HepG2 (cell line): ENCODE results near the gene CLEC3B. TPM values are rescaled to one million over a fixed set of nuclear protein-coding genes. Genes with fewer than 3 reads are reported as not detected.

Source experiments
- ATAC-seq: fragments of 200-7000 bp; cut with Tn5 transposase; 3 replicates; pipeline ENCODE4 v1.9.1; 2020; ENCODE audit warnings: mild to moderate bottlenecking, moderate library complexity
- BruUV-seq: library from RNA; stranded (reverse); fragments of 400-500 nt; replicated peaks from 2 replicates; lab custom pipeline; 2021; lab: Mats Ljungman, UMichigan
- CTCF ChIA-PET: fragments of 300-600 bp; formaldehyde crosslinking; extraction: SDS; loops from one replicate; lab custom pipeline; 2021; ENCODE audit warnings: low total read pairs, inconsistent platforms, low intra/inter-chr PET ratio; lab: Yijun Ruan, JAX
- POLR2A ChIA-PET: fragments of 350-600 bp; sonication (Branson Sonifier 250); formaldehyde crosslinking; loops from one replicate; lab custom pipeline; 2020; ENCODE audit warnings: antibody characterized with exemption, inconsistent platforms; lab: Yijun Ruan, JAX
- DNase-seq: peaks from one replicate; pipeline ENCODE4 v3.0.0-alpha.2; 2015; ENCODE audit warnings: low spot score
- FAIRE-seq: peaks from 3 replicates; lab custom pipeline; 2011; peaks lifted over from hg19 to GRCh38; lab: Jason Lieb, UNC
- H2AFZ ChIP-seq: one replicate; pipeline ENCODE4 v1.6.1; 2011; ENCODE audit warnings: low read length, inconsistent platforms
- H3K27ac ChIP-seq: fragments of 300-600 bp; 3 replicates; pipeline ENCODE4 v1.8.0; 2011; ENCODE audit warnings: mixed run types, mild to moderate bottlenecking, mixed read lengths, low read length, inconsistent platforms; ENCODE audit not compliant: insufficient read depth; ENCODE audit errors: extremely low read length
- H3K27me3 ChIP-seq, 2 experiments: fragments of 200-600 bp in 1 of 2; 2 replicates in 1 of 2; 3 replicates in 1 of 2; pipeline versions ENCODE4 v1.6.0 to v1.8.0; 2011; ENCODE audit warnings: low read length in 2 of 2, mild to moderate bottlenecking in 2 of 2, moderate library complexity in 2 of 2, inconsistent platforms in 1 of 2; ENCODE audit not compliant: insufficient read depth in 2 of 2, control insufficient read depth in 1 of 2
- H3K36me3 ChIP-seq, 2 experiments: fragments of 200-600 bp in 1 of 2; replicated peaks in 1 of 2; 2 replicates in 1 of 2; 3 replicates in 1 of 2; pipeline versions ENCODE4 v1.5.1 to v1.8.0; 2011; ENCODE audit warnings: low read length in 2 of 2, inconsistent platforms in 1 of 2; ENCODE audit not compliant: insufficient read depth in 2 of 2, control insufficient read depth in 1 of 2
- H3K4me1 ChIP-seq: 2 replicates; pipeline ENCODE4 v1.5.1; 2012; ENCODE audit warnings: low read length, inconsistent platforms; ENCODE audit not compliant: insufficient read depth
- H3K4me2 ChIP-seq: 2 replicates; pipeline ENCODE4 v1.6.0; 2011; ENCODE audit warnings: low read depth, low read length, inconsistent platforms
- H3K4me3 ChIP-seq, 3 experiments: fragments of 200-600 bp in 1 of 3; sonication (generic), shearing (Covaris generic) in 1 of 3; replicated peaks in 1 of 3; 2 replicates each; pipeline ENCODE4 v1.5.1; 2011 to 2016; ENCODE audit warnings: low read length in 3 of 3, inconsistent platforms in 2 of 3, low read depth in 2 of 3, mild to moderate bottlenecking in 2 of 3, control low read depth in 1 of 3, mixed read lengths in 1 of 3; ENCODE audit not compliant: insufficient read depth in 1 of 3
- H3K79me2 ChIP-seq: one replicate; pipeline ENCODE4 v1.6.1; 2011; ENCODE audit warnings: low read length, inconsistent platforms; ENCODE audit not compliant: insufficient read depth
- H3K9ac ChIP-seq: 2 replicates; pipeline ENCODE4 v1.6.0; 2011; ENCODE audit warnings: mild to moderate bottlenecking, low read depth, low read length, inconsistent platforms; ENCODE audit not compliant: insufficient read depth
- H3K9me3 ChIP-seq: 2 replicates; pipeline ENCODE4 v1.5.1; 2012; ENCODE audit warnings: mild to moderate bottlenecking, low read length
- H4K20me1 ChIP-seq: 2 replicates; pipeline ENCODE4 v1.6.0; 2011; ENCODE audit warnings: inconsistent platforms, mild to moderate bottlenecking, low read length, moderate library complexity; ENCODE audit not compliant: insufficient read depth
- ATAD3A ChIP-seq: sonication (generic); formaldehyde crosslinking; IDR thresholded peaks from 2 replicates; pipeline ENCODE4 v1.4.0; 2020; ENCODE audit warnings: missing genetic modification reagents
- EP300 ChIP-seq, 3 experiments: sonication (generic) in 1 of 3; formaldehyde crosslinking in 1 of 3; IDR thresholded peaks; 2 replicates each; pipeline versions ENCODE4 v1.5.1 to v1.6.1; 2011 to 2020; ENCODE audit warnings: low read depth in 2 of 3, low read length in 2 of 3, borderline replicate concordance in 1 of 3, improper control_type of control experiment in 1 of 3, mild to moderate bottlenecking in 1 of 3, missing genetic modification reagents in 1 of 3, moderate library complexity in 1 of 3
- FIP1L1 ChIP-seq: fragments of 200-400 bp; formaldehyde crosslinking; IDR thresholded peaks from 2 replicates; pipeline ENCODE4 v1.6.1; 2018; ENCODE audit warnings: low read depth, mild to moderate bottlenecking, low read length, moderate library complexity, borderline replicate concordance; ENCODE audit not compliant: insufficient read depth
- HOMEZ ChIP-seq: IDR thresholded peaks from 2 replicates; pipeline ENCODE4 v1.6.1; 2016; ENCODE audit warnings: low read depth
- PATZ1 ChIP-seq: sonication (generic); formaldehyde crosslinking; IDR thresholded peaks from 2 replicates; pipeline ENCODE4 v1.4.0; 2020; ENCODE audit warnings: missing genetic modification reagents
- RBFOX2 ChIP-seq: fragments of 200-400 bp; formaldehyde crosslinking; IDR thresholded peaks from 2 replicates; pipeline ENCODE4 v1.6.1; 2017; ENCODE audit warnings: low read depth, mild to moderate bottlenecking, low read length
- RFX5 ChIP-seq: IDR thresholded peaks from 2 replicates; pipeline ENCODE4 v1.6.1; 2011; ENCODE audit warnings: low read depth, low read length, improper control_type of control experiment
- SRSF9 ChIP-seq: fragments of 200-400 bp; formaldehyde crosslinking; IDR thresholded peaks from 2 replicates; pipeline ENCODE4 v1.6.1; 2018; ENCODE audit warnings: borderline replicate concordance, mild to moderate bottlenecking, low read depth, low read length; ENCODE audit not compliant: insufficient read depth, poor library complexity, severe bottlenecking
- TERF1 ChIP-seq: sonication (generic); formaldehyde crosslinking; IDR thresholded peaks from 2 replicates; pipeline ENCODE4 v1.8.0; 2022; ENCODE audit warnings: mild to moderate bottlenecking, missing genetic modification reagents, moderate library complexity
- TFE3 ChIP-seq: IDR thresholded peaks from 2 replicates; pipeline ENCODE4 v1.6.1; 2016
- ZEB1 ChIP-seq: IDR thresholded peaks from 2 replicates; pipeline ENCODE4 v1.6.1; 2012; ENCODE audit warnings: mild to moderate bottlenecking, low read depth, inconsistent platforms; ENCODE audit not compliant: insufficient replicate concordance
- ZMAT3 ChIP-seq: sonication (generic); formaldehyde crosslinking; conservative IDR thresholded peaks from 2 replicates; pipeline ENCODE4 v1.7.0; 2021; ENCODE audit warnings: missing genetic modification reagents
- ZNF282 ChIP-seq: fragments of 450-650 bp; IDR thresholded peaks from 2 replicates; pipeline ENCODE4 v1.6.1; 2018; ENCODE audit not compliant: partially characterized antibody
- ZNF546 ChIP-seq: sonication (generic); formaldehyde crosslinking; conservative IDR thresholded peaks from 2 replicates; pipeline ENCODE4 v1.8.1; 2023; ENCODE audit warnings: mild to moderate bottlenecking, missing genetic modification reagents
- ZNF691 ChIP-seq: sonication (generic); formaldehyde crosslinking; IDR thresholded peaks from 2 replicates; pipeline ENCODE4 v1.4.0; 2020; ENCODE audit warnings: missing genetic modification reagents, low read depth, mild to moderate bottlenecking, borderline replicate concordance
- ZSCAN29 ChIP-seq: sonication (generic); formaldehyde crosslinking; conservative IDR thresholded peaks from 2 replicates; pipeline ENCODE4 v1.4.0; 2020; ENCODE audit warnings: mild to moderate bottlenecking, missing genetic modification reagents
- in situ Hi-C: cut with HindIII; loops from 2 replicates; pipeline ENCODE4 v1.10.0; 2017; ENCODE audit warnings: low pct_unique_long_range_greater_than_20kb; ENCODE audit not compliant: extremely low pct_ligation_motif_present
- intact Hi-C: fragments of 100-400 bp; cut with micrococcal nuclease; formaldehyde crosslinking; loops from one replicate; pipeline ENCODE4 v1.10.0; 2022; ENCODE audit not compliant: unreplicated experiment
- polyA plus RNA-seq, 8 experiments: library from polyadenylated mRNA; depleted of rRNA in 3 of 8; stranded (reverse) in 7 of 8; unstranded in 1 of 8; fragments of >200 nt; fragmentation: Illumina TruSeq in 4 of 8; extraction: Trizol in 4 of 8; gene quantifications; 2 replicates each; pipeline versions ENCODE4 v1.2.1 to v1.2.3, GENCODE V29; 2011 to 2016; ENCODE audit warnings: low read depth in 4 of 8, missing spikeins in 1 of 8, mixed read lengths in 1 of 8; ENCODE audit not compliant: insufficient read depth in 1 of 8
- total RNA-seq, 5 experiments: library from RNA; depleted of rRNA; stranded (reverse); fragments of >200 nt; fragmentation: Illumina TruSeq; extraction: Trizol; gene quantifications; 2 replicates each; pipeline ENCODE4 v1.2.3, GENCODE V29; 2016; ENCODE audit warnings: low read depth in 1 of 5

Gene CLEC3B
- total and polyA plus RNA-seq, 2 of the 13 experiments (the other 11 are each of a cell fraction or from before 2014, with no cell fraction given): 0.07 TPM; not detected in 1

- Histone ChIP-seq H3K79me2 (no peaks in the 10 kb centered on the region), H3K36me3 (peaks cover 29 to 76% of the 10 kb centered on the region in 2 experiments), H4K20me1 (no peaks in the 10 kb centered on the region), H2AFZ (no peak overlapping the region), H3K4me1 (peaks cover 12% of the 10 kb centered on the region), H3K27ac (no peak overlapping the region), H3K4me3 (no peak overlapping the region), H3K27me3 (no peaks in the 10 kb centered on the region), H3K9me3 (no peaks in the 10 kb centered on the region), H3K9ac (no peak overlapping the region), H3K4me2 (no peak overlapping the region)
- DNase-seq (no peak), FAIRE-seq (no peak), ATAC-seq (no peak)
- in situ Hi-C loops (no loop called here), intact Hi-C loops (no loop called here)
- ChIA-PET CTCF (no interaction called here), POLR2A (no interaction called here)
- BruUV-seq: no TSS peak
- no peak for TF ChIP-seq ZNF546 (CRISPR knock-in tag)
- no peak for TF ChIP-seq ZMAT3 (CRISPR knock-in tag)
- TF ChIP-seq ZNF691: no peak
- TF ChIP-seq TFE3: no peak
- no peak for TF ChIP-seq RBFOX2
- TF ChIP-seq ZEB1: no peak
- no peak for TF ChIP-seq EP300 (IDR thresholded peaks at IDR 0.05; ENCODE audit: low read depth in 2 of 2, low read length in 2 of 2)
- TF ChIP-seq EP300 (CRISPR knock-in tag; IDR thresholded peaks at IDR 0.05; ENCODE audit: borderline replicate concordance): no peak
- TF ChIP-seq ZNF282: no peak
- TF ChIP-seq RFX5: no peak
- no peak for TF ChIP-seq FIP1L1
- no peak for TF ChIP-seq HOMEZ (CRISPR knock-in tag)
- TF ChIP-seq ZSCAN29 (CRISPR knock-in tag): no peak
- no peak for TF ChIP-seq SRSF9
- TF ChIP-seq TERF1: no peak
- no peak for TF ChIP-seq ATAD3A (CRISPR knock-in tag)
- no peak for TF ChIP-seq PATZ1 (CRISPR knock-in tag)
These were observed 22.7 kb upstream of the CLEC3B start for GRCh38 chr3:45003406-45003805.
